SK-N-SH treated with all-trans-retinoic acid at 6 μM for 48 hours (cell line): ENCODE data around the gene KRT23.

Experiments used
- ATAC-seq: fragments of 200-7000 bp; cut with Tn5 transposase; 3 replicates; pipeline ENCODE4 v1.9.1; 2020; ENCODE audit warnings: mild to moderate bottlenecking, moderate library complexity
- ARNTL ChIP-seq: fragments of 450-650 bp; formaldehyde crosslinking; IDR thresholded peaks from 2 replicates; pipeline ENCODE4 v1.5.0; 2020; ENCODE audit warnings: low read depth, mild to moderate bottlenecking, moderate library complexity, borderline replicate concordance
- BACH2 ChIP-seq: fragments of 250-450 bp; sonication (Bioruptor Pico); IDR thresholded peaks from 2 replicates; pipeline ENCODE4 v1.9.0; 2021; ENCODE audit warnings: mild to moderate bottlenecking, borderline replicate concordance
- CSDC2 ChIP-seq: fragments of 250-450 bp; sonication (Bioruptor Pico); IDR thresholded peaks from 2 replicates; pipeline ENCODE4 v1.5.0; 2020; ENCODE audit warnings: mild to moderate bottlenecking, moderate library complexity
- ESRRG ChIP-seq: fragments of 250-450 bp; sonication (Bioruptor Pico); IDR thresholded peaks from 2 replicates; pipeline ENCODE4 v1.6.1; 2021; ENCODE audit warnings: mild to moderate bottlenecking
- GLIS3 ChIP-seq: fragments of 250-450 bp; sonication (Bioruptor Pico); IDR thresholded peaks from 2 replicates; pipeline ENCODE4 v1.5.0; 2020; ENCODE audit warnings: mild to moderate bottlenecking, moderate library complexity
- ISL1 ChIP-seq: fragments of 250-450 bp; sonication (Bioruptor Pico); IDR thresholded peaks from 2 replicates; pipeline ENCODE4 v2.1.2; 2022; ENCODE audit warnings: mild to moderate bottlenecking, moderate library complexity
- PPARA ChIP-seq: fragments of 250-450 bp; sonication (Bioruptor Pico); IDR thresholded peaks from 2 replicates; pipeline ENCODE4 v1.5.0; 2020; ENCODE audit warnings: mild to moderate bottlenecking, borderline replicate concordance
- RARB ChIP-seq: fragments of 250-450 bp; sonication (Bioruptor Pico); IDR thresholded peaks from 2 replicates; pipeline ENCODE4 v1.8.0; 2021; ENCODE audit warnings: mild to moderate bottlenecking, moderate library complexity
- SNAI2 ChIP-seq: fragments of 250-450 bp; sonication (Bioruptor Pico); IDR thresholded peaks from 2 replicates; pipeline ENCODE4 v1.5.0; 2020; ENCODE audit warnings: mild to moderate bottlenecking, moderate library complexity
- TCF4 ChIP-seq: fragments of 250-450 bp; sonication (Bioruptor Pico); IDR thresholded peaks from 2 replicates; pipeline ENCODE4 v1.8.0; 2021; ENCODE audit warnings: mild to moderate bottlenecking, moderate library complexity, borderline replicate concordance
- TOX ChIP-seq: fragments of 250-450 bp; sonication (Bioruptor Pico); IDR thresholded peaks from 2 replicates; pipeline ENCODE4 v1.8.0; 2021; ENCODE audit warnings: mild to moderate bottlenecking, moderate library complexity, borderline replicate concordance
- ZC3H10 ChIP-seq: fragments of 250-450 bp; sonication (Bioruptor Pico); IDR thresholded peaks from 2 replicates; pipeline ENCODE4 v1.5.1; 2021; ENCODE audit warnings: mild to moderate bottlenecking, moderate library complexity
- ZFP3 ChIP-seq: fragments of 250-450 bp; sonication (Bioruptor Pico); IDR thresholded peaks from 2 replicates; pipeline ENCODE4 v1.5.0; 2020; ENCODE audit warnings: mild to moderate bottlenecking, moderate library complexity
- ZFP30 ChIP-seq: fragments of 450-650 bp; formaldehyde crosslinking; IDR thresholded peaks from 2 replicates; pipeline ENCODE4 v1.5.0; 2022; ENCODE audit warnings: mild to moderate bottlenecking, moderate library complexity
- ZNF565 ChIP-seq: fragments of 450-650 bp; formaldehyde crosslinking; conservative IDR thresholded peaks from 2 replicates; pipeline ENCODE4 v1.5.0; 2020; ENCODE audit warnings: low read depth, mild to moderate bottlenecking, moderate library complexity
- ZNF70 ChIP-seq: fragments of 450-650 bp; formaldehyde crosslinking; IDR thresholded peaks from 2 replicates; pipeline ENCODE4 v1.5.0; 2020; ENCODE audit warnings: mild to moderate bottlenecking, moderate library complexity
- ZNF8 ChIP-seq: fragments of 450-650 bp; formaldehyde crosslinking; IDR thresholded peaks from 2 replicates; pipeline ENCODE4 v1.5.0; 2020; ENCODE audit warnings: mild to moderate bottlenecking, moderate library complexity
- TF ChIP-seq, protein P1 (sequence below): fragments of 250-450 bp; sonication (Bioruptor Pico); IDR thresholded peaks from 2 replicates; pipeline ENCODE4 v1.5.1; 2020; ENCODE audit warnings: low read depth, mild to moderate bottlenecking, moderate library complexity
- TF ChIP-seq, protein P2 (sequence below): fragments of 250-450 bp; sonication (Bioruptor Pico); IDR thresholded peaks from 2 replicates; pipeline ENCODE4 v1.5.0; 2020; ENCODE audit warnings: mild to moderate bottlenecking, moderate library complexity
- TF ChIP-seq, protein P3 (sequence below): fragments of 250-450 bp; sonication (Bioruptor Pico); IDR thresholded peaks from 2 replicates; pipeline ENCODE4 v1.5.1; 2021; ENCODE audit warnings: mild to moderate bottlenecking, moderate library complexity
- TF ChIP-seq, protein P4 (sequence below): fragments of 250-450 bp; sonication (Bioruptor Pico); IDR thresholded peaks from 2 replicates; pipeline ENCODE4 v1.8.0; 2021; ENCODE audit warnings: low read depth, mild to moderate bottlenecking, moderate library complexity, borderline replicate concordance
- TF ChIP-seq, protein P5 (sequence below): fragments of 250-450 bp; sonication (Bioruptor Pico); IDR thresholded peaks from 2 replicates; pipeline ENCODE4 v1.8.0; 2020; ENCODE audit warnings: mild to moderate bottlenecking, moderate library complexity, borderline replicate concordance

The KRT23 gene

DNA sequence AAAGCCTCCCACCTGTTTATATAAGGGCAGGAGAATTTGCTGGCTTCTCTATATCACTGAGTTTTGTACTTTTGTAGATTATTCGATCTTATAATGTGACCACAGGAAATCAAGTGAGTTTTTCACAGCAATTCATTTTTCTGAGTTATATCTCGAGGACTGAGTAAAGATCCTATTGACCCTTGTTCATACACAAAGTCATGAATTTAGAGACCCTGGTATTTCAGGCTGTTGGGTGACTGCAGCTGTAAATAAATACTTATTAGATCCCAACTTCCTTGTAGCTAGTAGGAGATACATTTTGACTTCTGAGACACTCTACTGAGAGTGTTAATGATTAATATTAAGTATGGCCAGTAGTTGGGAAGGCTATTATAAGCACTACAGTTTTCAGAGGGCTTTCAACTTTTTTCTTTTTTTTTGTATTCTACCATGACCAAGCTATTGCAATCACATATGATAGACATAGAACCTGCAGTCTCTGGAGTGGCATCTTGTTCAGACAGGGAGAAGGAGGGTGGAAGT is 49.2 kb downstream of the KRT23 start (continued):
- TF ChIP-seq ZC3H10 (CRISPR knock-in tag): no peak
- TF ChIP-seq, all 23 proteins: peak for 0

DNA sequence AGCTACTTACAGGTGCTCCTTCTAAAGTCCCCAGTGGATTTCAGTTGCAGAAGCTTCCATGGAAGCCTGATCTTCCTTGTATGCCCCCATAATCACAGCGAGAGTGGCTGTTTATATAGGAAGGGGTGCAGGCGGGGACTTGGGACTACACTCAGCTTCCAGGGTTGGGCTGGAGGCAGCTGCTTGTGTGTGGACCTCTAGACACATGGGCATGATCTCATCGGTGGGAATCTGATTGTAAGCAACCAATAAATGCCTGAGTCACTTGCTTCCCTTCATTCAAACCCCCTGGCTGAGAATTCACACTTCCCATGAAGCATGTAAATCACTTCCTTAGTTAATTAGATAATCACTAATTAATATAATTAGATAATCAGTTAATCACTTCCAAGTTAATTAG is 51.4 kb downstream of the KRT23 start:
- no peak for ATAC-seq
- no peak for TF ChIP-seq ZNF8 (CRISPR knock-in tag)
- no peak for TF ChIP-seq ZFP3 (CRISPR knock-in tag)
- no peak for TF ChIP-seq PPARA (CRISPR knock-in tag)
- TF ChIP-seq ESRRG: no peak
- no peak for TF ChIP-seq ZNF565 (CRISPR knock-in tag)
- TF ChIP-seq ZFP30: no peak
- no peak for TF ChIP-seq TCF4
- TF ChIP-seq TOX (CRISPR knock-in tag): no peak
- TF ChIP-seq ARNTL: no peak
- TF ChIP-seq RARB (CRISPR knock-in tag): no peak
- no peak for TF ChIP-seq GLIS3
- TF ChIP-seq, protein P1, sequence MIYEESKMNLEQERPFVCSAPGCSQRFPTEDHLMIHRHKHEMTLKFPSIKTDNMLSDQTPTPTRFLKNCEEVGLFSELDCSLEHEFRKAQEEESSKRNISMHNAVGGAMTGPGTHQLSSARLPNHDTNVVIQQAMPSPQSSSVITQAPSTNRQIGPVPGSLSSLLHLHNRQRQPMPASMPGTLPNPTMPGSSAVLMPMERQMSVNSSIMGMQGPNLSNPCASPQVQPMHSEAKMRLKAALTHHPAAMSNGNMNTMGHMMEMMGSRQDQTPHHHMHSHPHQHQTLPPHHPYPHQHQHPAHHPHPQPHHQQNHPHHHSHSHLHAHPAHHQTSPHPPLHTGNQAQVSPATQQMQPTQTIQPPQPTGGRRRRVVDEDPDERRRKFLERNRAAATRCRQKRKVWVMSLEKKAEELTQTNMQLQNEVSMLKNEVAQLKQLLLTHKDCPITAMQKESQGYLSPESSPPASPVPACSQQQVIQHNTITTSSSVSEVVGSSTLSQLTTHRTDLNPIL (CRISPR knock-in tag): no peak
- no peak for TF ChIP-seq BACH2
- no peak for TF ChIP-seq CSDC2 (CRISPR knock-in tag)
- TF ChIP-seq SNAI2 (CRISPR knock-in tag): no peak
- TF ChIP-seq, protein P2, sequence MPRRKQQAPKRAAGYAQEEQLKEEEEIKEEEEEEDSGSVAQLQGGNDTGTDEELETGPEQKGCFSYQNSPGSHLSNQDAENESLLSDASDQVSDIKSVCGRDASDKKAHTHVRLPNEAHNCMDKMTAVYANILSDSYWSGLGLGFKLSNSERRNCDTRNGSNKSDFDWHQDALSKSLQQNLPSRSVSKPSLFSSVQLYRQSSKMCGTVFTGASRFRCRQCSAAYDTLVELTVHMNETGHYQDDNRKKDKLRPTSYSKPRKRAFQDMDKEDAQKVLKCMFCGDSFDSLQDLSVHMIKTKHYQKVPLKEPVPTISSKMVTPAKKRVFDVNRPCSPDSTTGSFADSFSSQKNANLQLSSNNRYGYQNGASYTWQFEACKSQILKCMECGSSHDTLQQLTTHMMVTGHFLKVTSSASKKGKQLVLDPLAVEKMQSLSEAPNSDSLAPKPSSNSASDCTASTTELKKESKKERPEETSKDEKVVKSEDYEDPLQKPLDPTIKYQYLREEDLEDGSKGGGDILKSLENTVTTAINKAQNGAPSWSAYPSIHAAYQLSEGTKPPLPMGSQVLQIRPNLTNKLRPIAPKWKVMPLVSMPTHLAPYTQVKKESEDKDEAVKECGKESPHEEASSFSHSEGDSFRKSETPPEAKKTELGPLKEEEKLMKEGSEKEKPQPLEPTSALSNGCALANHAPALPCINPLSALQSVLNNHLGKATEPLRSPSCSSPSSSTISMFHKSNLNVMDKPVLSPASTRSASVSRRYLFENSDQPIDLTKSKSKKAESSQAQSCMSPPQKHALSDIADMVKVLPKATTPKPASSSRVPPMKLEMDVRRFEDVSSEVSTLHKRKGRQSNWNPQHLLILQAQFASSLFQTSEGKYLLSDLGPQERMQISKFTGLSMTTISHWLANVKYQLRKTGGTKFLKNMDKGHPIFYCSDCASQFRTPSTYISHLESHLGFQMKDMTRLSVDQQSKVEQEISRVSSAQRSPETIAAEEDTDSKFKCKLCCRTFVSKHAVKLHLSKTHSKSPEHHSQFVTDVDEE (CRISPR knock-in tag): no peak
- no peak for TF ChIP-seq ISL1 (CRISPR knock-in tag)
- TF ChIP-seq, protein P3, sequence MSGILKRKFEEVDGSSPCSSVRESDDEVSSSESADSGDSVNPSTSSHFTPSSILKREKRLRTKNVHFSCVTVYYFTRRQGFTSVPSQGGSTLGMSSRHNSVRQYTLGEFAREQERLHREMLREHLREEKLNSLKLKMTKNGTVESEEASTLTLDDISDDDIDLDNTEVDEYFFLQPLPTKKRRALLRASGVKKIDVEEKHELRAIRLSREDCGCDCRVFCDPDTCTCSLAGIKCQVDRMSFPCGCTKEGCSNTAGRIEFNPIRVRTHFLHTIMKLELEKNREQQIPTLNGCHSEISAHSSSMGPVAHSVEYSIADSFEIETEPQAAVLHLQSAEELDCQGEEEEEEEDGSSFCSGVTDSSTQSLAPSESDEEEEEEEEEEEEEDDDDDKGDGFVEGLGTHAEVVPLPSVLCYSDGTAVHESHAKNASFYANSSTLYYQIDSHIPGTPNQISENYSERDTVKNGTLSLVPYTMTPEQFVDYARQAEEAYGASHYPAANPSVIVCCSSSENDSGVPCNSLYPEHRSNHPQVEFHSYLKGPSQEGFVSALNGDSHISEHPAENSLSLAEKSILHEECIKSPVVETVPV (CRISPR knock-in tag): no peak
- TF ChIP-seq ZNF70 (CRISPR knock-in tag): no peak

DNA sequence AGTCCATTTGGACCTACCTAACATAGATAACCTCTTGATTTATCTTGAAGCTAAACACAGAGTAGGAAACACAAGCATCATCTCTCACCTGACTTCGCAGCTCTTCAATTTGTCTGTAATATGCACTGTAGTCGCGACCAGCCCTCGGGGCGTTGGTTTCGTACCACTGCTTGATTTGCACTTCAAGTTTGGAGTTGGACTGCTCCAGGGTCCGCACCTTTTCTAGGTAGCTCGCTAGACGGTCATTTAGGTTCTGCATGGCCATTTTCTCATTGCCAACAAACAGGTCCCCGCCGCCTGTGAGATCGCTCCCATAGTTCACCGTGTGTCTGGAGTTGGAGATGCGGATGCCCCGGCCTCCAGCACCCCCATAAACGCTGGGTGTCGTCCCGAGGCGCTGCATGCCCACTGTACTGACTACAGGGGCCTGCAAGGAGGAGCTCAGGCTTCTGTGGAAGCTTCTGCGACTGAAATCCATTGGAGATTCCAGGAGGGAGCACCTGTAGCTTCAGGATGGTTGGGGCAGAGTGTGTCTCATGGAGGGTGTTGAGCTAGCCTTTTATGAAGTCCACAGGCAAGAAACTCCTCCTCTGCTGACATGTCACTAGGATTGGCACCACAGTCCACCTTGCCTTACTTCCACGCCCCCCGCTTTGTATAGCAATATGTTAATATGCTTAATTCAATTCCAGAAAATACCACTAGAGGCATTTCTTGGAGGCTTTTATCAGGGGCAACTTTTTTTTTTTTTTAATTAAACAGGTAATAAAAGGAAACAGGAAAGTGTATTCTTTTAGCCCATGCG is 52.5 kb downstream of the KRT23 start, which contains the start of gene KRT20:
TSS of gene KRT20 (minus strand) at position 535 of the 805 bp plus-strand sequence. CDS start at position 478, 57 bp downstream.
- TF ChIP-seq ISL1 (CRISPR knock-in tag) (no peak), SNAI2 (CRISPR knock-in tag) (no peak), ESRRG (no peak), GLIS3 (no peak), BACH2 (no peak), ZNF70 (CRISPR knock-in tag) (no peak), ARNTL (no peak), ZFP30 (no peak), ZC3H10 (CRISPR knock-in tag) (no peak), PPARA (CRISPR knock-in tag) (no peak), RARB (CRISPR knock-in tag) (no peak)
- TF ChIP-seq, protein P2 (CRISPR knock-in tag): no peak
- TF ChIP-seq, protein P4, sequence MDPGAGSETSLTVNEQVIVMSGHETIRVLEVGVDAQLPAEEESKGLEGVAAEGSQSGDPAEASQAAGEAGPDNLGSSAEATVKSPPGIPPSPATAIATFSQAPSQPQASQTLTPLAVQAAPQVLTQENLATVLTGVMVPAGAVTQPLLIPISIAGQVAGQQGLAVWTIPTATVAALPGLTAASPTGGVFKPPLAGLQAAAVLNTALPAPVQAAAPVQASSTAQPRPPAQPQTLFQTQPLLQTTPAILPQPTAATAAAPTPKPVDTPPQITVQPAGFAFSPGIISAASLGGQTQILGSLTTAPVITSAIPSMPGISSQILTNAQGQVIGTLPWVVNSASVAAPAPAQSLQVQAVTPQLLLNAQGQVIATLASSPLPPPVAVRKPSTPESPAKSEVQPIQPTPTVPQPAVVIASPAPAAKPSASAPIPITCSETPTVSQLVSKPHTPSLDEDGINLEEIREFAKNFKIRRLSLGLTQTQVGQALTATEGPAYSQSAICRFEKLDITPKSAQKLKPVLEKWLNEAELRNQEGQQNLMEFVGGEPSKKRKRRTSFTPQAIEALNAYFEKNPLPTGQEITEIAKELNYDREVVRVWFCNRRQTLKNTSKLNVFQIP (CRISPR knock-in tag): no peak
- TF ChIP-seq, protein P5, sequence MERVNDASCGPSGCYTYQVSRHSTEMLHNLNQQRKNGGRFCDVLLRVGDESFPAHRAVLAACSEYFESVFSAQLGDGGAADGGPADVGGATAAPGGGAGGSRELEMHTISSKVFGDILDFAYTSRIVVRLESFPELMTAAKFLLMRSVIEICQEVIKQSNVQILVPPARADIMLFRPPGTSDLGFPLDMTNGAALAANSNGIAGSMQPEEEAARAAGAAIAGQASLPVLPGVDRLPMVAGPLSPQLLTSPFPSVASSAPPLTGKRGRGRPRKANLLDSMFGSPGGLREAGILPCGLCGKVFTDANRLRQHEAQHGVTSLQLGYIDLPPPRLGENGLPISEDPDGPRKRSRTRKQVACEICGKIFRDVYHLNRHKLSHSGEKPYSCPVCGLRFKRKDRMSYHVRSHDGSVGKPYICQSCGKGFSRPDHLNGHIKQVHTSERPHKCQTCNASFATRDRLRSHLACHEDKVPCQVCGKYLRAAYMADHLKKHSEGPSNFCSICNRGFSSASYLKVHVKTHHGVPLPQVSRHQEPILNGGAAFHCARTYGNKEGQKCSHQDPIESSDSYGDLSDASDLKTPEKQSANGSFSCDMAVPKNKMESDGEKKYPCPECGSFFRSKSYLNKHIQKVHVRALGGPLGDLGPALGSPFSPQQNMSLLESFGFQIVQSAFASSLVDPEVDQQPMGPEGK: no peak
- TF ChIP-seq, protein P1 (CRISPR knock-in tag): no peak
- TF ChIP-seq, all 23 proteins: peak for 0
- no peak for ATAC-seq
